PC-3 (cell line): ENCODE measurements around the gene ACOXL. TPM values are rescaled to one million over a fixed set of nuclear protein-coding genes. Genes with fewer than 3 reads are reported as not detected.

Experiments used
- ATAC-seq: fragments of 200-7000 bp; cut with Tn5 transposase; 2 replicates; pipeline ENCODE4 v1.9.1; 2020; ENCODE audit warnings: mild to moderate bottlenecking, moderate library complexity
- BruUV-seq: library from RNA; stranded (reverse); fragments of 400-500 nt; replicated peaks from 2 replicates; lab custom pipeline; 2021; lab: Mats Ljungman, UMichigan
- CTCF ChIA-PET: fragments of 300-600 bp; sonication (Branson Sonifier 250); formaldehyde crosslinking; loops from one replicate; lab custom pipeline; 2022; ENCODE audit warnings: antibody characterized with exemption; lab: Charles Lee
- POLR2A ChIA-PET: fragments of 300-600 bp; sonication (Branson Sonifier 250); formaldehyde crosslinking; loops from one replicate; lab custom pipeline; 2022; ENCODE audit warnings: antibody characterized with exemption; ENCODE audit not compliant: unreplicated experiment; lab: Charles Lee
- DNase-seq: peaks from one replicate; pipeline ENCODE4 v3.0.0-alpha.2; 2015
- H2AFZ ChIP-seq: fragments of 300-600 bp; sonication (generic); 2 replicates; pipeline ENCODE4 v1.6.0; 2016; ENCODE audit warnings: antibody characterized with exemption, low read length
- H3F3A ChIP-seq: fragments of 300-600 bp; sonication (generic); one replicate; pipeline ENCODE4 v1.6.0; 2017; ENCODE audit warnings: antibody characterized with exemption, low read length, control low read depth, mild to moderate bottlenecking; ENCODE audit not compliant: unreplicated experiment
- H3K27ac ChIP-seq: fragments of 300-600 bp; sonication (generic); 2 replicates; pipeline ENCODE4 v1.5.1; 2016; ENCODE audit warnings: mild to moderate bottlenecking, low read length
- H3K27me3 ChIP-seq: fragments of 300-600 bp; sonication (generic); 2 replicates; pipeline ENCODE4 v1.6.1; 2016; ENCODE audit warnings: low read length, mixed read lengths
- H3K36me3 ChIP-seq: fragments of 300-600 bp; sonication (generic); 2 replicates; pipeline ENCODE4 v1.6.1; 2016; ENCODE audit warnings: low read depth, mixed run types, low read length, mixed read lengths
- H3K4me1 ChIP-seq: fragments of 300-600 bp; sonication (generic); 2 replicates; pipeline ENCODE4 v1.5.1; 2016; ENCODE audit warnings: low read length; ENCODE audit not compliant: insufficient read depth
- H3K4me2 ChIP-seq: fragments of 300-600 bp; sonication (generic); 2 replicates; pipeline ENCODE4 v1.6.0; 2016; ENCODE audit warnings: low read length
- H3K4me3 ChIP-seq: fragments of 300-600 bp; sonication (generic); 2 replicates; pipeline ENCODE4 v1.5.1; 2016; ENCODE audit warnings: mild to moderate bottlenecking, low read length, mixed read lengths
- H3K79me2 ChIP-seq: fragments of 300-600 bp; sonication (generic); 2 replicates; pipeline ENCODE4 v1.6.1; 2017; ENCODE audit warnings: low read length, mixed read lengths
- H3K9ac ChIP-seq: fragments of 300-600 bp; sonication (generic); 2 replicates; pipeline ENCODE4 v1.6.0; 2016; ENCODE audit warnings: mild to moderate bottlenecking, low read length
- H3K9me2 ChIP-seq: fragments of 300-600 bp; sonication (generic); replicated peaks from 2 replicates; pipeline ENCODE4 v1.6.1; 2016; ENCODE audit warnings: mixed run types, low read length, mixed read lengths
- H3K9me3 ChIP-seq: fragments of 300-600 bp; sonication (generic); 2 replicates; pipeline ENCODE4 v1.6.1; 2016; ENCODE audit warnings: low read length, mixed read lengths
- H4K20me1 ChIP-seq: fragments of 300-600 bp; sonication (generic); 2 replicates; pipeline ENCODE4 v1.6.1; 2016; ENCODE audit warnings: low read length, mixed read lengths
- CTCF ChIP-seq: fragments of 300-600 bp; sonication (generic); conservative IDR thresholded peaks from 2 replicates; pipeline ENCODE4 v1.5.1; 2017; ENCODE audit warnings: antibody characterized with exemption, low read depth, mild to moderate bottlenecking, low read length
- EZH2 ChIP-seq: fragments of 300-600 bp; sonication (generic); IDR thresholded peaks from one replicate; pipeline ENCODE4 v1.6.1; 2017; ENCODE audit warnings: antibody characterized with exemption, mild to moderate bottlenecking, low read length; ENCODE audit not compliant: unreplicated experiment
- EZH2phosphoT487 ChIP-seq: fragments of 300-600 bp; sonication (generic); IDR thresholded peaks from 2 replicates; pipeline ENCODE4 v1.6.1; 2018; ENCODE audit warnings: mild to moderate bottlenecking, antibody characterized with exemption, low read length, borderline replicate concordance
- intact Hi-C: fragments of 100-400 bp; cut with micrococcal nuclease; formaldehyde crosslinking; loops from 2 replicates; pipeline ENCODE4 v1.9.0; 2023
- total RNA-seq: library from RNA; depleted of rRNA; stranded (reverse); fragments of >200 nt; gene quantifications from 2 replicates; pipeline ENCODE4 v1.2.3, GENCODE V29; 2014

The ACOXL gene
- total RNA-seq, 1 experiment from 2014 or later = 16.3 TPM

- DNase-seq (no peak), ATAC-seq (no peak)
- Histone ChIP-seq H3K79me2 (no peaks in the 10 kb centered on the region), H3K4me2 (no peak overlapping the region), H3K4me1 (no peaks in the 10 kb centered on the region), H4K20me1 (no peaks in the 10 kb centered on the region), H3K9me2 (no peaks in the 10 kb centered on the region), H3K27ac (no peak overlapping the region), H3F3A (no peaks in the 10 kb centered on the region), H3K4me3 (no peak overlapping the region), H3K36me3 (no peaks in the 10 kb centered on the region), H3K27me3 (no peaks in the 10 kb centered on the region), H3K9me3 (no peaks in the 10 kb centered on the region), H2AFZ (no peak overlapping the region), H3K9ac (no peak overlapping the region)
- CTCF ChIA-PET = no interaction called here
- intact Hi-C loops = no loop called here
- no TSS peak for BruUV-seq
- POLR2A ChIA-PET = no interaction called here
- TF ChIP-seq CTCF (no peak), EZH2phosphoT487 (no peak), EZH2 (no peak)
Measured at GRCh38 chr2:110885256-110885655, 152.9 kb downstream of the ACOXL start.

GRCh38 chr2:110886826-110887573 lies 154.6 kb downstream of the ACOXL start:
- TF ChIP-seq EZH2phosphoT487 (no peak), EZH2 (no peak), CTCF (peak; percentile 14; the same call in 1 of the 2 replicates)
- H3K36me3 ChIP-seq = no peaks in the 10 kb centered on the region

GRCh38 chr2:110888411-110888810 lies 156.0 kb downstream of the ACOXL start:
- Histone ChIP-seq H3K9me2 (no peaks in the 10 kb centered on the region), H3F3A (no peaks in the 10 kb centered on the region), H3K36me3 (no peaks in the 10 kb centered on the region), H4K20me1 (no peaks in the 10 kb centered on the region), H3K4me3 (no peak overlapping the region), H2AFZ (no peak overlapping the region), H3K27me3 (no peaks in the 10 kb centered on the region), H3K9ac (no peak overlapping the region), H3K79me2 (no peaks in the 10 kb centered on the region), H3K4me2 (no peak overlapping the region), H3K9me3 (no peaks in the 10 kb centered on the region), H3K4me1 (no peaks in the 10 kb centered on the region), H3K27ac (no peak overlapping the region)
- TF ChIP-seq EZH2phosphoT487 (no peak), CTCF (no peak)
- BruUV-seq = no TSS peak
- ATAC-seq (no peak), DNase-seq (no peak)
- intact Hi-C loops = no loop called here
- ChIA-PET POLR2A (no interaction called here), CTCF (no interaction called here)

More at GRCh38 chr2:110886826-110887573, 154.6 kb downstream of the ACOXL start:
- CTCF ChIA-PET = no interaction called here
- no peak overlapping the region for H3K9ac ChIP-seq
- no peak overlapping the region for H3K4me3 ChIP-seq
- no peaks in the 10 kb centered on the region for H3K9me2 ChIP-seq
- H4K20me1 ChIP-seq = no peaks in the 10 kb centered on the region
- POLR2A ChIA-PET = no interaction called here
- H3K4me1 ChIP-seq = no peaks in the 10 kb centered on the region
- H2AFZ ChIP-seq = no peak overlapping the region
- no peaks in the 10 kb centered on the region for H3K9me3 ChIP-seq
- intact Hi-C loops = no loop called here
- no peaks in the 10 kb centered on the region for H3F3A ChIP-seq
- H3K27ac ChIP-seq = no peak overlapping the region
- ATAC-seq (no peak), DNase-seq (no peak)
- no peak overlapping the region for H3K4me2 ChIP-seq
- H3K79me2 ChIP-seq = no peaks in the 10 kb centered on the region
- H3K27me3 ChIP-seq = no peaks in the 10 kb centered on the region
- no TSS peak for BruUV-seq
